HG03045 (cell line): ENCODE results near the gene TMEM151B.
A peak's percentile ranks its signal among the peaks of the same experiment; 100 is the strongest.

Experiments used
- ATAC-seq: cut with Tn5 transposase; IDR thresholded peaks from one replicate; pipeline ENCODE4 v1.9.1; 2021; ENCODE audit warnings: mild to moderate bottlenecking, moderate library complexity; ENCODE audit not compliant: unreplicated experiment

TMEM151B gene

GRCh38 chr6:44232676-44233566 lies 37.3 kb upstream of the TMEM151B start:
- ATAC-seq = no peak

- no peak for ATAC-seq
Observed at GRCh38 chr6:44233567-44234100, 36.6 kb upstream of the TMEM151B start.

- ATAC-seq = no peak
Observed at GRCh38 chr6:44234101-44235025, 35.9 kb upstream of the TMEM151B start.

GRCh38 chr6:44235269-44235668 lies 35.0 kb upstream of the TMEM151B start:
- no peak for ATAC-seq

- no peak for ATAC-seq
Observed at GRCh38 chr6:44235891-44236516, 34.2 kb upstream of the TMEM151B start.

GRCh38 chr6:44237021-44237812 lies 33.0 kb upstream of the TMEM151B start:
- ATAC-seq = peak; percentile 79

- ATAC-seq = peak; percentile 83
Observed at GRCh38 chr6:44237813-44238433, 32.3 kb upstream of the TMEM151B start.

- no peak for ATAC-seq
Observed at GRCh38 chr6:44238687-44239350, 31.4 kb upstream of the TMEM151B start.

GRCh38 chr6:44243345-44243744 lies 26.9 kb upstream of the TMEM151B start:
- ATAC-seq = no peak

GRCh38 chr6:44245391-44245911 lies 24.8 kb upstream of the TMEM151B start:
- no peak for ATAC-seq

GRCh38 chr6:44245912-44246662 lies 24.2 kb upstream of the TMEM151B start:
- peak; percentile 63 for ATAC-seq

GRCh38 chr6:44246663-44247337 lies 23.4 kb upstream of the TMEM151B start, which contains the start of gene HSP90AB1:
TSS of gene HSP90AB1 (plus strand) at chr6:44247101. CDS start at chr6:44248630, 1,529 bp downstream.
- ATAC-seq = peak; percentile 63

GRCh38 chr6:44247338-44248302 lies 22.6 kb upstream of the TMEM151B start:
- ATAC-seq = peak; percentile 31

GRCh38 chr6:44248579-44248978 lies 21.7 kb upstream of the TMEM151B start:
- ATAC-seq = no peak

GRCh38 chr6:44249082-44249748 lies 21.0 kb upstream of the TMEM151B start:
- no peak for ATAC-seq
